NCI-H226 (cell line): ENCODE data around the gene COL16A1.

Experiments
- DNase-seq: peaks from one replicate; pipeline ENCODE4 v3.0.0-alpha.2; 2015

The COL16A1 gene

DNA sequence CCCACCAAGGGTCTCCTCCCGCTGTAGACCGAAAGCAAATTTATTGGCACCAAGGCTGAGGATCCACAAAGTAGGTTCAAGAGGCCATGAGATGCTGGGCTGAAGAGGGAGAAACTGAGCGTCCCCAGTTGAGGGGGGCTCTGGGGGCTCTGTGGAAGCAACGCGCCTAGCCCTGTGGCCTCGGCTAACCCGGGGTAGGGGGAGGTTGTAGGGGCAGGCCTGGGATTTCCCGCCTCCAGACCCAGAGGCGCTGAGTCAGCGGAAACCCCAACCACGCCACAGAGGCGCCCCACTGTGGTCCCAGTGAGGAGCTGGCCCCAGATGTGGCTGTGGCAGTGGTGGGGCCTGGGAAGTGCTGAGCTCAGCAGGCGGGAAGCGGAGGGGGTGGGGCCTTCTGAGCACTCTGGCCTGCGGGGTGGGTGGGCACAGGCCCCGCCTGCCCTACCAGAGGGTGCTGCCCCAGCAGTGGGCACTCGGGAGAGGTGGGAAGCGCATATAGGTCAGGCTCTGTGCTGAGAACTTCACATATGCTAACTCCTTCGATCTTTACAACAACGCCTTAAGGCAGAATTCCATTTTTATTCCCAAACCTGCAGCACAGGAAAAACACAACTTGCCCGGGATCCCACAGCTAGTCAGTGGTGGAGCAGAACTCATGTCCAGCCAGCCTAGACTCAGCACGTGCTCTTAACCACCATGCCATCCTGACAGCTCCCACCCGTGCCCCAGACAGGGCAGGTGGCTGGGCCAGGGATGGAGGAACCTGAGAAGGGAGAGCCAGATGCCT lies 1.5 kb upstream of the COL16A1 start:
- DNase-seq = no peak

DNA sequence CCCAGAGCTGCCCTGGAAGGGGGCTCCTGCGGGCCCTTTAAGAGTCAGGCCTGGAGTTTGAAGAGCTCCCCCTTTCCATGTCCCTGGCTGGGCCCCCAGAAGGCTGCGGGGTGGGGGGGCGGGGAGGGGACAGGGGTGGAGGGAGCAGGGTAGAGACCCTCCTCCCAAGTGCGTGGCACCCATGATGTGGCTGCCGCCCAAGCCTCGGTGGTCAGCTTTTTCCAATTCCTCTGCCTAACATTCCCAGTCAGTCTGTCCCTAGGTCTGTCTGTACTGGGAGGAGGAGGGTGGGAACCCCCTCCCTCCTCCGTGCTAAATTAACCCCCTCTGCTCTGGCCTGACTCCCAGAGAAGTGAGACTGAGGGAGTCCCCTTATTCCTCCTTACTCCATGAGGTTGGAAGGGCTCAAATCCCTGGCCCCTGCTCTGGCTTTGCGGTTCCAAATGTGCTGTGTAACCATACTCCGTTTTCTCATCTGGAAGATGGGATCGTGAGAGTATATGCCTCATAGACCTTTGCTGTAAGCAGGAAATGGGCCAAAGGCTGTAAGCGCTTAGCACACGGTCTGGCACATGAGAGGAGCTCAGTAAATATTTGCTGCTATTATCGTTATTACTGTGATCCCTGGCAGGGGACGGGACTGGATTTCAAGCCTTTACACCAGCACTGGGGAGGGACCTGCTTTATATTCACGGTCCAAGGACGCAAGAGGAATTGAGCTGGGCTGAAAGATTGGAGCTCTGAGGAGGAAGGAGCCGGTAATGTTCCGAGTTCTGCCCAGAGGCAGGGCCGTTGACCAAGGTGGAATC lies 658 bp upstream of the COL16A1 start:
- DNase-seq = no peak

DNA sequence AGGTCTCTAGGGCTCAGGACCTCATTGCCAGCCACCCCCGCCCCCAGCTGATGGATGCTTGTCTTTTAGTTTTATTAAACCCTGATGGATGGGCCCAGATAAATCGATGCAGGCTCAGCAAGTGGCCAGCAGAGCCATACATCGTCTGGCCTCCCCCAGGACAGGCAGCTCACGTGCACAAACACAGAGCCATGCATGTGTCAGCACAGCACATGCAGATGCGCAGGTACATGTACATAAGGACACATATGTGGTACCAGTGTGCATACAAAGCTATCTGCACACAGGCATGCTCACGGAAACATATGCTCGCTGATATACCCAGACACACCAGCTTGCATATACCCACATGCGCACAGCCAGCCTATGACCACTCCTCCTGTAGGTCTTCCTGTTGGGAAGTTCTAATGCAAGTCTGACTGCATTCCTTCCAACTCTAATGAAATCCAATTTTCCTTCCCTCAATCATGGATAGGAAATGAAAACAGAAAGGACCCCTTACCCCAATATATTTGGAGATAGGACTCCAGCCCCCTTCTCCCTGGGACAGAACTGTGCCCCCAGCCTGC lies 897 bp downstream of the COL16A1 start:
- no peak for DNase-seq

DNA sequence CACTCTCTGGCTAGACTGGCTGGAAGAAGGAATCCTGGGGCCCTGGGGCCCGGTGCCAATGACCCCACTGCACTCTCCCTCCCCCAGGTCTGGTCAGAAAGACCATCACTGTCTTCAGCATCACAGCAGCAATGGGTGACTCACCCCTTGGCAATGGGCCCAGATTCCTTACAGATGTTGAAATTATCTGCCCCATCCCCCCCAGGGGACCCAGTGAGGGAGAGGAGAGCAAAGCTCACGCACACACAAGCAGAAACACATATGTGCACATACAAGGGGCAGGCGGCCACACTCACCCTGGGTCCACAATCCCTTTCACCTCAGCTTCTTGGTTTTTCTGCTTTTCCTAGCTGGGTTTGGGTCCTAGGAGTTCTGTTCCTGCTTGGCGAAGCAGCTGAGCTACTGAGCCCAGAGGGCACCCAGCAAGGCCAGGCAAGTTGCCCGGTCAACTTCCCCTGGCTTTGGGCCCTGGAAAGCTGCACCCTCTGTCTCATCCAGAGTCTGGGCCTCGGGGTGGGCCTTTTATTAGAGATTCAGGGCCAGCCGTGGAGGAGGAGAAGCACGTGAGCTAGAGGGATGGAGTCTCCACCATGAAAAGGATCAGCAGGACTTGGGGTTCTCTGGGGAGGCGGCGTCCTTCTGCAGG lies 2.6 kb downstream of the COL16A1 start:
- DNase-seq = peak; percentile 91

DNA sequence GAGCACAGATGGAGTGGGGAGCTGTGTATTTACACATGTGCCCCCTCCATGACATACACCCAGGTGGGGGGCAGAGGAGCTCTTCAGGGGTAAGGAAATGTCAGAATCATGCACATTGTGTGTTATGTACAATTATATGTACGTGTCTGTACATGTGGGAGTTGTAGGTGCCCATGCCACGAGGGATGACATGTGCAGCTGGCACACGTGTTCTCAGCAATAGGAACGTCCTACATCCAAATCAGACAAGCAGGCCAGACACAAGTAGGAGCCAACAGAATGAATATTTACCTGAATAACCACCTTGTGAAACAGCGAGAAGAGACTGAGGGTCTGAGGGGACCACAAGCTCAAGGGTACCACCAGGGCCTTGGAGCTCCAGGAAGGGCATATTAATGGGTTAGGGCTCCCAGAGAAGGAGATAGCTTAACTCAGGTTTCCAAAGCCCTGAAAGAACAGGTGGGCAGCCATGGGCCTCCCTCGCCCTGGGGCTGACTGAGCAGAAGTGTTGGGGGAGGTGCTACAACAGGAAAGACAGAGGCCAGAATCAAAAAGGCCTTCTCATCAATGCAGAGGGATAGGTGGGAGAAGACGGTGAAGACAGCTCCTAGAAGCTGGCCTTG lies 3.2 kb downstream of the COL16A1 start:
- DNase-seq = no peak

DNA sequence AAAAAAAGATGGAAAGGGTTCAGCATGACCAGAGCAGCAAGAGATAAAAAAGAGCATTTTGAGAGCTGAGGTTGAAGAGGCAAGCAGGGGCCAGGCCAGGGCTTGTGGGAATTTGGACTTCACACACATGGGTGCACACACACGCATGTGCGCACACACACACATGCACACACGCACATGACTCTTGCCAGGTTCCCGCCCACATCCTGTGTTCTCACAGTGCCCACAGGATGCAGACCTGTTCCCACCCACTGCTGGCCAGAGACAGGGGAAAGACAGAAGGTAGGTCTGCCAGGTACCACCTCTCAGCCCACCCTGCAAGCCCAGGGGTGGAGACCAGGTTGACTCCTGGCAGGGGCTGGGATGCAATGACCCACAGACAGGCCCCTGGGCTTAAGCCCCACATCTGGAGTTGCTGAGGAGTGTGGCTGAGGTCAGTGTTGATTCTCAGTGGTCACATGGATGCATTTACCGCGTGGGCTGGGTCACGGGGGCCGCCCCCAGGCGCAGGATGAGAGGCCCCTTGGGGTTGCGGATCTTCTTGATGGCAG lies 4.4 kb downstream of the COL16A1 start:
- no peak for DNase-seq

DNA sequence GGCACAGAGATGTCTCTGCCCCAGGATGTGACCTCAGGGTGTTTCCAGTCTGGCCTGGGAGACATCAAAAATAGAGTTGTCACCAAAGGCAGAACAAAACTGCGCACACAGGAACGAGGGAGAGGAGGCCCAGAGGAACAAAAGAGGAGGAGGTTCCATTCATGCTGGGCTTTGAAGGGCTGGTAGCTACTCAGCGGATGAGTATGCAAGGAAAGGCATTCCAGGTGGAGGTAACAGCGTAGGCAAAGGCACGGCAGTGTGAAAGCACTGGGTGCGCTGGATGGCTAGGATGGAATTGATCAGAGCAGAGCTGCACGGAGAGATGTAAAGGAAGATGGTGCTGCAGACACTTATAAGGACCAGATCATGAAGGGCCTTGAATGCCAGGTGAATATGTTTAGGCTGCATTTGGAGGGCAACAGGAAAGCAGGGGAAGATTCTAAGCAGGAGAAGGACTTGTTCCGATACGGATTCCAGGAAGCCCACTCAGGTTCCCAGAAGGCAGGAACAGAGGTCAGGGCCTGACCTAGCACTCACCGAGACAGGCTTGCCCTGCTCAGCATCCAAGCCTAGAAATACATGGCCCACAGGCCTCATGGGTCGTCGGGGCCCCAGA lies 6.3 kb downstream of the COL16A1 start:
- DNase-seq = no peak

DNA sequence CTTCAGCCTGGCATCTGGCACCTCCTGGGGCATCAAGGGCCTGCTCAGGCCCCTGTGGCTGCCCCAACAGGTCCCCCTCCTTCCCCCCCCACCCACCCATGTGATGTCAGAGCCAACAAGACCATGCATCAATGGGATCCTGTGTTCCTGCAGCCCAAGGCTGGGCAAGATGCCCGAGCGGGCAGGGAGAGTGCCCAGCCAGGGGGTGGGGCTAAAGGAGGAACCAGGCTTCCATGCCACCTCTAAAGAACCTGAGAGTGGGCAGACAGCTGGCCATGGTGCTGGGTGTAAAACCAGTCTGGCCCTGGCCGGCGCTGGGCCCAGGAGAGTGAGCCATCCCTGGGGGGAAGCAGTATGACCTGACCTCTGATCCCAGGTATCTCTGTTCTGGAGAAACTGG lies 7.6 kb downstream of the COL16A1 start:
- DNase-seq = no peak

DNA sequence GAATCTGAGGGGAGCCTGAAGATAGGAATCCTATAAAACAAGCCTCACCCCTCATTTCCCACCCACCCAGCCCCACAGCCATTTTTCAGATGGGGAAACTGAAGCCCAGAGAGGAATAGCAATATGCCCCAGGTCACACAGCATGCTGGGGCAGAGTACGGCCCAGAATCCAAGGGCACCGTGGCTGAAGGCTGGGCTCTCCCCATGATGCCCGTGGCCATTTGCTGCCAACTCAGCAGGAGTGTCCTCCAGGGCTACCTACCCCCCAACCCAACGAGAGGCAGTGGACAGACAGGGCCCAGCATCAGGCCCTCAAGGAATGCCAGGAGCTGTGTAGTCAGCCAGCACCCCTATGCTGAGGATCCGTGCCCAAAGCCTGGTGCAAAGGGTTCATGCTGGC lies 8.5 kb downstream of the COL16A1 start:
- DNase-seq = no peak

DNA sequence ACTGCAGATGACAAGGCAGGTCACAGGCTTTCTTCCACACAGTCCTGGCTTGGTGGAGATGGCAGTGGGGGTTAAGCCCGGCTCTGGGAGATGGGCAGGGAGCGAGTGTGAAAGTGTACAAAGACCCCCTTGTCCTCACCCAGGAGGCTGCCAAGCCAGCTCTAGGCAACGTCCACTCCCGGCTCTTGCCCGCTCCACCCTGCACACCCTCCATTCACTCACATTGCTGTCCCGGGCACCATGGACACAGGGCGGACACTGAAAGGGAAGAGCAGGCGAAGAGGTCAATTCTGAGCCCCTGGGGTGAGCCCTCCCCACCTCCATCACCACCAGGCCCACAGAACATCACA lies 8.9 kb downstream of the COL16A1 start:
- no peak for DNase-seq

DNA sequence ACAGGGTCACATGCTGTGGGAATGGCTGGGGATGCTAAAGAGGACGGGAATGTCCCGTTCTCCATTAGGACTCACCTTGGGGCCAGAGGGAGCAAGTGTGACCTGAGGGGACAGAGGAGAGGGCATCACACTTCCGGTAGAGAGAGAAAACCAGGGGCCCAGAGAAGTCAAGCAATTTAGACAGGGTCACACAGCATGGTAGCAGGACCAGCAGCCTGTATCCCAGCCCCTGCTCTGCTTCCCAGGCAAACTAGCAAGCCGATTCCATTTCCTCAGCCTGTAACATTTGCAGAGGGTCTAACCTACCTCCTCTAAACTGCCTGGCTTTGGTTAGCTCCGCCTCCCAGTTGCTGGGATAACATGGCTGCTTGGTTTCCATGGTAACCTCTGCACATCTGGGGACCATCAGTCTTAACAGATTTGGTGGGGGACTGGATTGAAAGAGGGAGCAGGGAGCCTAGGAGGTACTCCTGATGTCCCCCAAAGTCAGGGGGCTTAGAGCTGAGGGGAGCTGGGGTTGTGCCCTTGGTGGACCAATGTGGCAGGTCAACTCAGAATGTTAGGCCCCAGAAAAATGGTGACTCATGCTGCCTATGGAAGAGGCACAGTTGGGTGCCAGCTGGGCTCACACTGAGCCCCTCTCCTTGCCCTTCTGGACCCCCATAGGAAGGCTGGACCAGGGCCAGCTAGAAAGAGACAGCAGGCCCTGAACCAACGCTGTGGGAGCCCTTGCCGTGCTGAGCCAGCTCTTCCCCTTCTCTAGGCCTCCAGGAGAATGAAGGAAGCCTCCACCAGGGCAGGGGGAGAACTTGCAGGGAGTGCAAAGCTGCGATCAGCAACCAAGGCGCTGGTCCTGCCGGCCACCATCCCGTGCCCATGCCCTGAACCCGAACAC lies 9.5 kb downstream of the COL16A1 start:
- DNase-seq = no peak

DNA sequence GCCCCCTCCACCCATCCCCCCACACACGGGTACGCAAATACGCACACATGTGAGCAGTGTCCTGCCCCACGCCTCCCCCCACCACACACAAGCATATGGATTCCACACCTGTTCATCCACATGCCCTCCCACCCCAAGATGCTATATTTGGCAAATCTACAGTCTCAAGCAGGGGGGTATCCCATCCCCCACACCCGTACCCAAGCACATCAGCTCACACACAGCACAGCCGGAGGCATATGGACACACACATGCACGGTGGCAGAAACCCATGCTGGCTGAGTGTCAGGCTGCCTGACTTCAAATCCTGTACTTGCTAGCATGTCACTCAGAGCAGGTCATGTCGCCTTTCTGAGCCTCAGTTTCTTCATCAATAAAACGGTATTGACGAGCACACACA lies 10.6 kb downstream of the COL16A1 start:
- DNase-seq = no peak

DNA sequence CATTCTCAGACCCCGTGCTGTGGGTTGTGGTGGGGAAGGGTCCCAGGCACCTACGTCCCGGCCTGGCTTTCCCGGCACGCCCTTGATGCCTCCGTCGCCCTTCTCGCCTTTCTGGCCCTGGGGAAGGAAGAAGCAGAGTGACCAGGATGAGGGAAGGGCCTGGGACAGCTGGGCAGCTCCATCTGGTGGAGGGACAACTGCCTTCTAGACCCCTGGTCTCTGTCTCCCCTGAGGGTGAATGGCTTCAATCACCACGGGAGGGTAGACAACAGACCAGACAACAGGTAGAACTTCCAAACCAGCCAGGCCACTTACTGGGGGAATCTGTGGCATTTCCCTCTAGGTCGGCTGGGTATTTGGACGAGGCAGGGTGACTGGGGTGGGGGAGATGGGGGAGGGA lies 11.9 kb downstream of the COL16A1 start:
- DNase-seq = no peak

DNA sequence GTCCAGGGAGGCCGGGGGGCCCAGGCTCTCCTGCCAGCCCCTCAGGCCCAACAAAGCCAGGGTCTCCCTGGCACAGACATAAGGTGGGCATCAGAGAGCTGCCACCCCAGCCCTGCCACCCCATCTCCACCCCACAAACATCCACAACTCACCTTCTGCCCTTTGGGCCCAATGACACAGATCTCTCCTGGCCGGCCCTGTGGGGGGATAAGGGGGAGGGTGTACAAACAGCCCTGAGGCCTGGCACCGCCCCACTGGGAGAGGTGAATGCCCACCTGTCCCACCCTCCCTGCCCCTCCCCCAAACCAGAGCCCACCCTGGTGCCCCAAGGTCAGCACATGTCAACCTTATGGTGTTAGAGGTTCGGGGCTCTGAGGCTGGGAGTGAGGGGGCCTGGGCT lies 12.4 kb downstream of the COL16A1 start:
- DNase-seq = no peak

DNA sequence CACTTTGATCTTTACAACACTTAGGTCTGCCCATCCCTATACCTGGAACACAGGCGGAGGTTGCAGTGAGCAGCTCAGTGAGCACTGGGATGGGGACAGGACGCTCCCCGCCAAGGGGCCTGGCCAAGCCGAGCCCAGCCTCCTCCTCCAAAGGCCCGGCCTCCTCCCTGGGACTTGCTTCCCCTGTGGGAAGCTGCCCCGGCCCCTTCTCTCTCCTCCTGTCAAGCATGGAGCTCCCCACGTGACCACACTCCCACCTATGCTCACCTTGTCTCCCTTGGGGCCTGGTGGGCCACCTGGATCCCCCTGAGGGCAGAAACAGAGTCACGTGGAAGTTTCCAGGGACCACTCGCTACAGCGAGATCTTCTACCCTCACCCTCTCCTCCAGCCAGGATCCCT lies 12.9 kb downstream of the COL16A1 start:
- DNase-seq = no peak

DNA sequence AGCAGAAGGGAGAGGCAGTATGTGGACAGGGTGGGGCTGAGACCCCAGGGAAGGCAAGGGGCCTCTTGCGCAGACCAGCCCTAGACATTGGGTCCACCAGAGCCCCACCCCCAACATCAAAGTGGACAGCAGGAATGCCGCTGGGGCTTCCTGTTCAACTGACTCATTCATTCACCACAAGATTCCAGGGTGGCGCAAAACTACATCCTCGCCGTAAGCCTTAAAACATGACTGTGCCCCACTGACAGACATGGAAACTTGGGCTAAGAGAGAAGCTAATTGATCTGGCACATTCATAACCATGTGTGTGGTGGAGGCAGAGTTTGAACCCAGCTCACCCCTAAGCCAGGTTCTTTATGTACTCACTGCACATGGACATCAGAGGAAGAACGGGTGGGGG lies 14.0 kb downstream of the COL16A1 start:
- peak; percentile 93 for DNase-seq

DNA sequence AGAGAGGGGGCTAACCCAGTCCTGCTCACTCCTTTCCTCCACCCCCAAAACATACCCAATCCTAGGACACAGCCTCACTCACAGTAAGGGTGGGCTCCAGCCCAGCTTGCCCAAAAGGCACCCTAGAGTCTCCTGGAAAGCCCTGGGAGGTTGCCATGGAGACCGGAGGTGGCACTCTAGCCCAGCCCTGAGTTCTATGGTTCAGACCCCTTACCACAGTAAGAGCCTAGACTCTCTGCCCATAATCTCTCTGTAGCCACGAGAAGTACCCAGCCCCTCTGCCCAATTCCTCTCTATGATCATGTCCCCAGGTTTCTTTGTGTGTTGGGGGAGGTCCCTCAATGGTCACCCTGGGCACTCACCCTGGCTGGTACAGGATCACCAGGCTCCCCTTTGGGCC lies 14.4 kb downstream of the COL16A1 start:
- DNase-seq = no peak

DNA sequence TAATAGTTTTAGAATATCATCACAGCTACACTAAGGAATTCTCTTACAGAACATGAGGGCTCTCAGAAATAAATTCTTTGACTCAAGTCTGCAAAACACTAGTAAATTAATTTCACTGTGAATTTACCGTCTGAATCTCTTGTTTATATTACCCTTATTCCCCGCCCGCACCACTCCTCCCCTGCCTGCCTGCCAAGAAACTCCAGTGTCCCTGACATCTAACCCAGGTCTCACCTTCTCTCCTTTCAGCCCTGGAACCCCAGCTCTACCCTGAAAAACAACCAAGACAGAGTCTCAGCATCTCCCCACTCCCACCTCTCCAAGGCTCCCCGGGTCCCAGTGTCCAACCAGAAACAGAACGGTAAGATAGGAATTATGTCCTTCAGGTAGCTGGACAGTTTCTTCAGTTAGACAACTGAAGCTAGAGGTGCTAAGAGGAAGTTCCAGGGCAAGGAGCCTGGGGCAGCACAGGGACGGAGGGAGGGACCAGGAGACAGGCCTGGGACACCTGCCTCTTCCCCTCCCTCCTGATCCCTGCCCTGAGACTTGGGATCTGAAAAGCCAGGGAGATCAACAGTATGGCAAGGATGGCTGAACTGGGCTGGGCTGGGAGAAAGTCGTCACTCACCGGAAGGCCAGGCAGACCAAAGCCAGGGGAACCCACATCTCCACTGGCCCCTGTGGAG lies 15.4 kb downstream of the COL16A1 start:
- no peak for DNase-seq

DNA sequence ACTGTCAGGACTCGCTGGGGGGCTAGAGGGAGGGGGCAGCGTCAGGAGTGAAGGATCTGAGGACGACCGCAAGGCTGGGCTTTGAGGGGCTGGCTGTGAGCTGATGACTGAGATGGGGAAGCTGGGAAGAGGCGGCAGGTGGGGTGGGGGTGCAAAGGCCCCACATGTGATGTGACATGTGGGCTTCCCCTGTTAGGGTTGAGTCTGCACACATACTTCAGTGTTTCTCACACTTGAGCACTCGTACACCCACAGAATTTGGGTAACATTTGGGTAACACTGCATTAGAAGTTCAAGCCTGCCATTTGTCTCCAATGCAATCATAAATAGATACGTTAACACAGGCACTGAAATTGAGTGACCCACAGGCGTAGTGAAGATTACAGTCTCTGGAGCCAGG lies 16.2 kb downstream of the COL16A1 start:
- DNase-seq = no peak

DNA sequence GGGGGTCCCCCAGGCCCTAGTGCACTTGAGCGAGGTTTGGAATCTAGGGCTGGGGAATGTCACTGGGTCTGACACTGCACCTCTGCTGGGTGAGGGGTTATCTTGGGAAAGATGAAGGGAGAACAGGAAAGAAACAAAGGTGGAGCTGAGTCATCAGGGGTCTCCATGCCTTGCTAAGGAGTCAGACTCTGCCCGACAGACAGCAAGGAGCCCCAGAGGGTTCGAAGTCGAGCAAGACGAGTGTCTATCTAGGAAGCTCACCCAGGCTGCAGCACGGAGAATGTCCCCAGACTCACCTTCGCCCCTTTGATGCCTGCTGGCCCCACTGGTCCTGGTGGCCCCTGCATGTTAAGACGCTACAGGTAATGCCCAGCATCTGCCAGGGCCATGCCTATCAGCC lies 18.0 kb downstream of the COL16A1 start:
- DNase-seq = no peak

DNA sequence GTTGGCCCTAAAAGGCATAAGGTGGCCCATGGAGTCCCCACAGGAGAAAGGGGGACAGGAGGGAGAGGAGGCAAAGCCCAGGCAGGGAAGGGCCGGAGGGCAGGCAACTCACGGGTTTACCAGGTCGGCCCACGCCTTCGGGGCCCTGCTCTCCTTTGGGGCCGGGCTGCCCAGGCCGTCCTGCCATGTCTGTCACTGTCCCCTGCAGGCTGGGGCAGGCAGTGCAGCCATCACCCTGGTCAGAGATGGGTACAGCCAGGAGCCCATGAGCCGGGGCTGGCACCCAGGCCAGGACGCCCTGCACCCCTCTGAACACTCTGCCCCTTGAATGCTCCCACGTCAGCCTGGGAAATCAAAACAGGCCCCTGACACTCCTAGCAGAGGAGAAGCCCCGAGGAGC lies 19.8 kb downstream of the COL16A1 start:
- no peak for DNase-seq
